LNCAP (cell line): ENCODE measurements around the gene BCL11A.

Experiments used
- TF ChIP-seq, protein P1 (sequence below): fragments of 450-650 bp; IDR thresholded peaks from 2 replicates; pipeline ENCODE4 v1.5.1; 2017; ENCODE audit warnings: mild to moderate bottlenecking

BCL11A gene

DNA sequence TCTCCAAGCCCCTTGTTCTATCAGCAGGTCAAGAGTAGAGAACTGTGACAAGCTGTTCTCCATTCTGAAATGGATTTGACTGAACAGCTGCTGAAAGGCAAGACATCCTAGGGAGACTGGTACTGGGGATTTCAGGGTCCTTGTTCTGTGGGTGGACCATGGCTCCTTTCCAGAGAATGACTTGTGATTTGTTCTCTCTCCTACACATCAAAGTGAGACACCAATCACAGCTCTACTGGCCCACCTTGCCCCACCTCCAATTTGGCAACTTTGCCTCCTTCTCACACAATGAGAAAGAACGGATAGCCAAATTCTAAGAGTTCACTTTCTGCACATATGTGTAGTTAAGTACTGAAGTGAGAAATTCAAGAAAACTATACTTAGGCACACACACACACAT lies 67.4 kb downstream of the BCL11A start:
- TF ChIP-seq, protein P1, sequence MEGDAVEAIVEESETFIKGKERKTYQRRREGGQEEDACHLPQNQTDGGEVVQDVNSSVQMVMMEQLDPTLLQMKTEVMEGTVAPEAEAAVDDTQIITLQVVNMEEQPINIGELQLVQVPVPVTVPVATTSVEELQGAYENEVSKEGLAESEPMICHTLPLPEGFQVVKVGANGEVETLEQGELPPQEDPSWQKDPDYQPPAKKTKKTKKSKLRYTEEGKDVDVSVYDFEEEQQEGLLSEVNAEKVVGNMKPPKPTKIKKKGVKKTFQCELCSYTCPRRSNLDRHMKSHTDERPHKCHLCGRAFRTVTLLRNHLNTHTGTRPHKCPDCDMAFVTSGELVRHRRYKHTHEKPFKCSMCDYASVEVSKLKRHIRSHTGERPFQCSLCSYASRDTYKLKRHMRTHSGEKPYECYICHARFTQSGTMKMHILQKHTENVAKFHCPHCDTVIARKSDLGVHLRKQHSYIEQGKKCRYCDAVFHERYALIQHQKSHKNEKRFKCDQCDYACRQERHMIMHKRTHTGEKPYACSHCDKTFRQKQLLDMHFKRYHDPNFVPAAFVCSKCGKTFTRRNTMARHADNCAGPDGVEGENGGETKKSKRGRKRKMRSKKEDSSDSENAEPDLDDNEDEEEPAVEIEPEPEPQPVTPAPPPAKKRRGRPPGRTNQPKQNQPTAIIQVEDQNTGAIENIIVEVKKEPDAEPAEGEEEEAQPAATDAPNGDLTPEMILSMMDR, result no peak

DNA sequence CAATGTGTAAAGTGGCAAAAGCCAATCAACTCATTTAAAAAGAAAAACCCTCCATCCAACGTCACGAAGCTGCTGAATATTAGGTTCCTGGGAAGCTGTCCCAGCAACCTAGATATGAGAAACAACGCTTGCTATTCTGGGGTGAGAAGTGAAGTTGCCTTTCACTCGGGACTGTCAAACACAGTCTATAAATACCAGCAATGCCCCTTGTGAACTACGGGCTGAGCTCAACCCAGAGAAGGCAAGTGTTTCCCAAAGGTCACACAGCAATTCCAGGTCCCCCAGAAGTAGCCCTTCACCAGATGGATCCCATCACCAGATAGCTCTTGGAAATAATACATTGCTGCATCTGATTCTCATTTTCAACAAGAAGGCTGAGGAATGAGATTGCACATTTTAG lies 67.9 kb downstream of the BCL11A start:
- TF ChIP-seq, protein P1, result no peak

DNA sequence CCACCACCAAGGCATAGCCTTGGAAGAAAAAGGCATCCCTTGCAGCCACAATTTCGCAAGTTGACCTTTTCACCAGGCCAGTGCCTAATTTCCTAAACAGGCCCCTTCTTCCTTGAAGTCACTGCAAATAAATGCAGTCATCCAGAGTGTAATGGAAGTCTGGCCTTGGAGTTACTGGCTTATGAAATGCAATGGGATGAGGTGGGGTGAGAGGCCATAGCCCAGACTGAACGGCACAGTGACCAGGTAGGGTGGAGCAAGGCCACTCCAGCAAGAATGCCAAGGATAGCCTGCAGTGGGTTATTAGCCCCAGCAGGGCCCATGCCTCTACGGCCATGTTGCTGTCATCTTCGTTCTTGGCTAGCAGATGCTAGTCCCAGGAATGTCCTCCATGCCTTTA lies 68.4 kb downstream of the BCL11A start:
- TF ChIP-seq, protein P1, result no peak

DNA sequence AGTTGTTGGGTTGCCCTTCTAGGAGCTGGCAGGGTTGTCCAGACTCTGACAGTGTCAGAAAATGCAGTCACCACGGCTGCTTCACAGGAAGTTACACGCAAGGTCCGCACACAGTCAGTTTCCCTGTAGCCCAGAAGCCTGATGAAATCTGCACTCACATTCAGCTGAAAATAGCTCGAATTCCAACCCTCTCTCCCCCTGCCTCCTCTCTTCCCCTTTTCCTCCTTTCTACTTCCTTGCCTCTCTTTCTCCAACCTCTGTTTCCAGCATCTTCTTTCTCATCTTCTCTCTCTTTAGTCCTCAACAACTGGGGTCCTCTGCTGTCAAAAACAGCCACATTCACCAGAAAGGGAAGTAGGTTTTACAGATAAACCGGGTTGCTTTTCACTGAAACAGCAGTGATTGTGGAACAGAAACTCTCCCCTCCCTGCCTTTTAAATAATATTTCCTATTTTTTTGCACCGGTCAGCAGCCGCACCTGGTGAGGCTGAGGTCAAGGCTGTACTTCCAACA lies 69.3 kb downstream of the BCL11A start:
- TF ChIP-seq, protein P1, result no peak

DNA sequence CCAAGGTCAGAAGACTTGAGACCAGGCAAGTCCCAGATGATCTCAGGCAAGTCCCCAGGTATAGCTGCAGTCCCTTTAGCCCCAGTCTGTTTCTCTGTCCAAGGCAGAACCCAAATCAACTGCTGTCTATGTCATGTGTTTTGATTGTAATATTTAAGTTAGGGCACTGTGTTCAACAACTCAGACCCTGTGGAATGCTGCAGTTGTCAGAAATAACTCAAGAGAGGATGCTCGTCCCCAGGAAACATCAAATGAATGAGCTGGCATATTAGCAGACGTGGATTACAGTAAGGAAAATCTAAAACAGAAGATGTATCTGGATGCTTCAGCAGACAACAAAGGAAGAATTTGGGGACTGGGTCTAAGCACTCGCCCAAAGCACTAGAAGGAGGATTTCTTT lies 70.1 kb downstream of the BCL11A start:
- TF ChIP-seq, protein P1, result no peak

DNA sequence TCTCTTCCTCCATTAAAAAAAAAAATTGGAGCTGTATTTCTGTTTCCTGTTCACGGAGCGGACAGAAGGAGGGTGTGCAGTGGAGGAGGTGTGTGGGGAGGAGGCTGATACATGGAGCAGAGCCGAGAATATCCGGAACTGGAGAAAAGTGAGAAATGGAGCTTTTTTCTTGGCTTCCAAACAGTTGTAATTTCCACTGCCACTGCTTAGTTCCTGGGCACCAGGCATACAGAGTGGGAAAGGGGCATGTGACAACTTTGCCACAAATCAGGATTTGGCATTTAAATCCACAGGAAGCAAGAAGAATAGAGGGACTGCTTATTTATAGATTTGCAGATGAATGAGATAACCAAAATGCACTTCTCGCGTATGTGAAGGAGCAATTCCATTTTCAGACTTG lies 71.2 kb downstream of the BCL11A start:
- TF ChIP-seq, protein P1, result no peak

DNA sequence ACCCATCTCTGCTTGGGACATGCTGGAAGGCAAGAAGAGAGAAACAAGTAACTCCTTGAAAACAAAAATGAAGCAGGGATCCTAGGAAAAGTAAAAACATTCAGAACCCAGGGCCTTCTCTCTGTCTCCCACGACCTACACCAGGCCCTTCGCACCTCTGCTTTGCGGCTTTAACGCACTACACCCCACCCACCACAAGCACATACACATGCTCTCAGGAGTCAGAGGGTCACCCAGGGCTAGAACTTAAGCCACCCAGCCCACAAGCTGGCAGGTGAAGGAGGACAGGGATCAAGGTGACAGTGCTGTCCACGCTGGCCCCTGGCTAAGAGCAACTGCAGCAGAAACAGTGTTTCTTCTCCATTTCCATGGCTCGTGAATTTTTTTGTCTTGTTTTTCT lies 72.2 kb downstream of the BCL11A start:
- TF ChIP-seq, protein P1, result no peak

DNA sequence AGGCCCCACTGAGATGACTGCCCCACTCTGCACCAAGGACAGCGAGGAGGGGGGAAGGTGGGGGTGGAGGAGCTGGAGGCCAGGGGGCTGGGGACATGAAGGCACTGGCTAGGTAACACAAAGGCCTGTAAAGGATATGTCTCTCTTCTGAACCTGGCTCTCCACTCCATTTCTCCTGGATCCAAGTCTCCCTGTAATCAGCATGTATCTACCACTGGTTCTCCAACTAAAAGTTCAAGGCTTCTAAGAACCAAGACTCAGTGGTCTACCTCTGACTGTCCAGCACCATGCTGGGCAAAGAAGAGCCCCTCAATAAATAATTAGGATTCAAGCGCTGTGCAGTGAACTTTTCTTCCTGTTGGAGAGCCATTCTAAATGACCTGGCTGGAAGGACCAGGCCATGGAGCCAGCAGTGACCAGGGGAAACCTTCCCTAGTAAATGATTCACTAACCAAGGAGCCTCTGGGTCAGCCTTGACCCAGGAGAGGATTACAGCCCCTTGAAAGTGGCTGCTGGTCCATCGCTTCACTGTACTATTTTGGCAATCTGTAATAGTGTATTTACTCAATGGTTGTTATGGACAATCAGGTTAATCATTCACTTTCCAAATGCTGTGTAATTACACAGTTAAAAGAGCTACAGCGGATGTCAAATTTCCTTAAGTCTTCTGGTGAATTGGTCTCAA lies 73.2 kb downstream of the BCL11A start:
- TF ChIP-seq, protein P1, result no peak
